GM12878 (cell line): Measurements from ENCODE around the gene SPATA6. TPM values are rescaled to one million over a fixed set of nuclear protein-coding genes. Genes with fewer than 3 reads are reported as not detected.

Experiments used
- ATAC-seq: fragments of 200-7000 bp; cut with Tn5 transposase; 3 replicates; pipeline ENCODE4 v1.9.1; 2020; ENCODE audit warnings: mild to moderate bottlenecking, moderate library complexity
- BruUV-seq: library from RNA; stranded (reverse); fragments of 400-500 nt; replicated peaks from 2 replicates; lab custom pipeline; 2021; lab: Mats Ljungman, UMichigan
- CTCF ChIA-PET: fragments of 300-600 bp; sonication (Branson Sonifier 250); formaldehyde crosslinking; extraction: SDS; loops from one replicate; lab custom pipeline; 2021; ENCODE audit warnings: inconsistent platforms; lab: Yijun Ruan, JAX
- POLR2A ChIA-PET: fragments of 350-600 bp; formaldehyde crosslinking; extraction: SDS; loops from one replicate; lab custom pipeline; 2021; ENCODE audit warnings: inconsistent platforms; lab: Charles Lee
- RAD21 ChIA-PET: fragments of 300-600 bp; sonication (Branson Sonifier 250); formaldehyde crosslinking; loops from one replicate; lab custom pipeline; 2023; ENCODE audit warnings: antibody characterized with exemption; ENCODE audit not compliant: unreplicated experiment; lab: Charles Lee
- SMC1A ChIA-PET: fragments of 300-600 bp; sonication (Branson Sonifier 250); formaldehyde crosslinking; loops from one replicate; lab custom pipeline; 2023; ENCODE audit not compliant: unreplicated experiment, uncharacterized antibody; lab: Charles Lee
- DNase-seq: peaks from one replicate; pipeline ENCODE4 v3.0.0-alpha.2; 2011; ENCODE audit warnings: low read depth, low spot score
- FAIRE-seq: peaks from 3 replicates; lab custom pipeline; 2011; peaks lifted over from hg19 to GRCh38; lab: Jason Lieb, UNC
- H2AFZ ChIP-seq: 2 replicates; pipeline ENCODE4 v1.6.0; 2011; ENCODE audit warnings: low read depth, low read length, control low read depth; ENCODE audit not compliant: control insufficient read depth
- H3K27ac ChIP-seq: 2 replicates; pipeline ENCODE4 v1.5.1; 2011; ENCODE audit warnings: control low read depth; ENCODE audit not compliant: control insufficient read depth, insufficient read depth
- H3K27me3 ChIP-seq, 2 experiments: replicated peaks in 1 of 2; 2 replicates each; pipeline versions ENCODE4 v1.6.0 to v1.6.1; 2011; ENCODE audit warnings: low read length in 1 of 2; ENCODE audit not compliant: control insufficient read depth in 2 of 2, insufficient read depth in 2 of 2
- H3K36me3 ChIP-seq, 2 experiments: 2 replicates each; pipeline ENCODE4 v1.5.1; 2011; ENCODE audit warnings: low read length in 1 of 2; ENCODE audit not compliant: control insufficient read depth in 2 of 2, insufficient read depth in 2 of 2
- H3K4me1 ChIP-seq: 2 replicates; pipeline ENCODE4 v1.6.1; 2011; ENCODE audit warnings: mild to moderate bottlenecking, low read length, moderate library complexity, mixed read lengths; ENCODE audit not compliant: control insufficient read depth, insufficient read depth
- H3K4me2 ChIP-seq: 2 replicates; pipeline ENCODE4 v1.6.0; 2011; ENCODE audit warnings: control low read depth; ENCODE audit not compliant: control insufficient read depth, insufficient read depth
- H3K4me3 ChIP-seq: fragments of 200-600 bp; sonication (generic); 2 replicates; pipeline ENCODE4 v1.5.1; 2016
- H3K79me2 ChIP-seq: 2 replicates; pipeline ENCODE4 v1.6.0; 2011; ENCODE audit warnings: low read length; ENCODE audit not compliant: control insufficient read depth, insufficient read depth
- H3K9ac ChIP-seq: 2 replicates; pipeline ENCODE4 v1.8.0; 2011; ENCODE audit warnings: low read length, control low read depth, mixed read lengths; ENCODE audit not compliant: control insufficient read depth, insufficient read depth
- H3K9me3 ChIP-seq: replicated peaks from 3 replicates; pipeline ENCODE4 v1.5.1; 2011; ENCODE audit warnings: mild to moderate bottlenecking, low read length; ENCODE audit not compliant: control insufficient read depth, insufficient read depth
- H4K20me1 ChIP-seq: 2 replicates; pipeline ENCODE4 v1.6.0; 2011; ENCODE audit not compliant: control insufficient read depth, insufficient read depth
- GATAD2B ChIP-seq: fragments of 450-650 bp; conservative IDR thresholded peaks from 2 replicates; pipeline ENCODE4 v1.6.1; 2017; ENCODE audit warnings: low read depth, mild to moderate bottlenecking, moderate library complexity
- KDM1A ChIP-seq: fragments of 200-600 bp; sonication (generic); IDR thresholded peaks from 2 replicates; pipeline ENCODE4 v1.6.1; 2016; ENCODE audit warnings: borderline replicate concordance
- MTA3 ChIP-seq: IDR thresholded peaks from 2 replicates; pipeline ENCODE4 v1.6.1; 2012; ENCODE audit warnings: low read length, inconsistent platforms, borderline replicate concordance
- NFYB ChIP-seq: IDR thresholded peaks from 2 replicates; pipeline ENCODE4 v1.6.1; 2011; ENCODE audit warnings: low read depth, mild to moderate bottlenecking, low read length, improper control_type of control experiment, moderate library complexity; ENCODE audit not compliant: insufficient read depth
- PML ChIP-seq: IDR thresholded peaks from 2 replicates; pipeline ENCODE4 v1.6.1; 2012; ENCODE audit warnings: low read length, inconsistent platforms
- TCF7 ChIP-seq: IDR thresholded peaks from 2 replicates; pipeline ENCODE4 v1.6.1; 2014; ENCODE audit warnings: antibody characterized with exemption, borderline replicate concordance
- ZBED1 ChIP-seq: IDR thresholded peaks from 2 replicates; pipeline ENCODE4 v1.6.1; 2016; ENCODE audit warnings: borderline replicate concordance
- WGBS: methylation state at CpG from one replicate; pipeline ENCODE4 v1.1.6; 2016; ENCODE audit warnings: low lambda C conversion rate; ENCODE audit not compliant: insufficient replicate concordance, insufficient coverage; ENCODE audit errors: missing lambda C conversion rate; 5-methylcytosine and 5-hydroxymethylcytosine counted together
- in situ Hi-C: fragments of 300-500 bp; cut with MboI; formaldehyde crosslinking; loops from 9 replicates; pipeline ENCODE4 v1.14.3; 2018; ENCODE audit warnings: mixed read lengths
- intact Hi-C: fragments of 100-400 bp; cut with micrococcal nuclease; formaldehyde crosslinking; loops from one replicate; pipeline ENCODE4 v1.14.2; 2022; ENCODE audit not compliant: unreplicated experiment
- polyA plus RNA-seq, 11 experiments: library from polyadenylated mRNA; depleted of rRNA in 4 of 11; unstranded in 6 of 11; stranded (reverse) in 5 of 11; fragments of >200 nt; fragmentation: Nextera tagmentation in 4 of 11; fragmentation: Illumina TruSeq in 1 of 11; extraction: Ambion mirVana in 4 of 11; extraction: Trizol in 1 of 11; gene quantifications; 1 replicate in 1 of 11; 2 replicates in 10 of 11; pipeline versions ENCODE4 v1.2.1 to v1.2.3, GENCODE V29; 2011 to 2016; ENCODE audit warnings: inconsistent platforms in 2 of 11, missing spikeins in 2 of 11, low read depth in 1 of 11
- total RNA-seq, 4 experiments: library from RNA; depleted of rRNA in 3 of 4; stranded (reverse); fragments of >200 nt in 3 of 4; fragmentation: Illumina TruSeq in 1 of 4; extraction: Trizol in 1 of 4; gene quantifications; 2 replicates each; pipeline versions ENCODE4 v1.2.1 to v1.2.3, GENCODE V29; 2013 to 2021
- TF ChIP-seq, protein P1 (sequence below): fragments of 450-650 bp; IDR thresholded peaks from 2 replicates; pipeline ENCODE4 v1.6.1; 2017; ENCODE audit warnings: mild to moderate bottlenecking, moderate library complexity
- TF ChIP-seq, protein P2 (sequence below): fragments of 450-650 bp; IDR thresholded peaks from 2 replicates; pipeline ENCODE4 v1.6.1; 2017; ENCODE audit warnings: borderline replicate concordance
- TF ChIP-seq, protein P3 (sequence below): fragments of 450-650 bp; IDR thresholded peaks from 2 replicates; pipeline ENCODE4 v1.6.1; 2017; ENCODE audit warnings: mild to moderate bottlenecking, low read depth, inconsistent platforms; ENCODE audit not compliant: poor library complexity, severe bottlenecking

Gene SPATA6
- total and polyA plus RNA-seq, 10 of the 15 experiments (the other 5 are each of a cell fraction or from before 2014, with no cell fraction given): 0.29 TPM; not detected in 9

DNA sequence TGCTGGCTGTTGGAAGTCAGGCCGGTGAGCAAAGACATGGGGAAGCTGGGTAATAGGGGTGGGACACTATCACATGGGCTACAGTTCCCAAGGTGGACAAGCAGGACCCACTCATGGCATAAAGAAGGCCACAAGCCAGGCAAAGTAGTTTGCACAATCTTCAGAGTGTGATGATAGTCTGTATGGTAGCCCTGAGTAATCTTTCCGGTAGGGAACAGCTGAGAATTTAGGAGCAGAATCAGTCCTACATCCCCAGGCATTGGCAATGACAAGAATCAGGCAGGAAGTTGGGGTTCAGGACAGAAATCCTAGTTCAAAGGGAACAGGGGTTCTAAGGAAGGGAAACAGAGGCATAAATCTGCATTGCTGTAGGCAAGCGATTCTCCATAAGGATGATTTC lies 23.9 kb upstream of the SPATA6 start:
- intact Hi-C loops: loop anchor here (5.0 kb wide), 1 partner anchor 389 kb away; no protein-coding TSS in a partner anchor
- H4K20me1 ChIP-seq: no peaks in the 10 kb centered on the region
- no peak for ATAC-seq
- ChIA-PET SMC1A (no interaction called here), POLR2A (no interaction called here), CTCF (interaction anchor here (2.4 kb wide), 1 partner anchor 12 kb away, joined by 24 read pairs; no protein-coding TSS in a partner anchor), RAD21 (no interaction called here)
- FAIRE-seq: no peak
- BruUV-seq: no TSS peak
- H3K79me2 ChIP-seq: no peaks in the 10 kb centered on the region
- no peak overlapping the region for H2AFZ ChIP-seq
- H3K4me1 ChIP-seq: no peaks in the 10 kb centered on the region
- no peak for DNase-seq
- no peak overlapping the region for H3K4me3 ChIP-seq
- H3K27me3 ChIP-seq: no peaks in the 10 kb centered on the region
- TF ChIP-seq GATAD2B (no peak), MTA3 (no peak), TCF7 (no peak), ZBED1 (no peak), KDM1A (no peak), NFYB (no peak), PML (no peak)
- TF ChIP-seq, protein P1, sequence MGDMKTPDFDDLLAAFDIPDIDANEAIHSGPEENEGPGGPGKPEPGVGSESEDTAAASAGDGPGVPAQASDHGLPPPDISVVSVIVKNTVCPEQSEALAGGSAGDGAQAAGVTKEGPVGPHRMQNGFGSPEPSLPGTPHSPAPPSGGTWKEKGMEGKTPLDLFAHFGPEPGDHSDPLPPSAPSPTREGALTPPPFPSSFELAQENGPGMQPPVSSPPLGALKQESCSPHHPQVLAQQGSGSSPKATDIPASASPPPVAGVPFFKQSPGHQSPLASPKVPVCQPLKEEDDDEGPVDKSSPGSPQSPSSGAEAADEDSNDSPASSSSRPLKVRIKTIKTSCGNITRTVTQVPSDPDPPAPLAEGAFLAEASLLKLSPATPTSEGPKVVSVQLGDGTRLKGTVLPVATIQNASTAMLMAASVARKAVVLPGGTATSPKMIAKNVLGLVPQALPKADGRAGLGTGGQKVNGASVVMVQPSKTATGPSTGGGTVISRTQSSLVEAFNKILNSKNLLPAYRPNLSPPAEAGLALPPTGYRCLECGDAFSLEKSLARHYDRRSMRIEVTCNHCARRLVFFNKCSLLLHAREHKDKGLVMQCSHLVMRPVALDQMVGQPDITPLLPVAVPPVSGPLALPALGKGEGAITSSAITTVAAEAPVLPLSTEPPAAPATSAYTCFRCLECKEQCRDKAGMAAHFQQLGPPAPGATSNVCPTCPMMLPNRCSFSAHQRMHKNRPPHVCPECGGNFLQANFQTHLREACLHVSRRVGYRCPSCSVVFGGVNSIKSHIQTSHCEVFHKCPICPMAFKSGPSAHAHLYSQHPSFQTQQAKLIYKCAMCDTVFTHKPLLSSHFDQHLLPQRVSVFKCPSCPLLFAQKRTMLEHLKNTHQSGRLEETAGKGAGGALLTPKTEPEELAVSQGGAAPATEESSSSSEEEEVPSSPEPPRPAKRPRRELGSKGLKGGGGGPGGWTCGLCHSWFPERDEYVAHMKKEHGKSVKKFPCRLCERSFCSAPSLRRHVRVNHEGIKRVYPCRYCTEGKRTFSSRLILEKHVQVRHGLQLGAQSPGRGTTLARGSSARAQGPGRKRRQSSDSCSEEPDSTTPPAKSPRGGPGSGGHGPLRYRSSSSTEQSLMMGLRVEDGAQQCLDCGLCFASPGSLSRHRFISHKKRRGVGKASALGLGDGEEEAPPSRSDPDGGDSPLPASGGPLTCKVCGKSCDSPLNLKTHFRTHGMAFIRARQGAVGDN: no peak
- TF ChIP-seq, protein P2, sequence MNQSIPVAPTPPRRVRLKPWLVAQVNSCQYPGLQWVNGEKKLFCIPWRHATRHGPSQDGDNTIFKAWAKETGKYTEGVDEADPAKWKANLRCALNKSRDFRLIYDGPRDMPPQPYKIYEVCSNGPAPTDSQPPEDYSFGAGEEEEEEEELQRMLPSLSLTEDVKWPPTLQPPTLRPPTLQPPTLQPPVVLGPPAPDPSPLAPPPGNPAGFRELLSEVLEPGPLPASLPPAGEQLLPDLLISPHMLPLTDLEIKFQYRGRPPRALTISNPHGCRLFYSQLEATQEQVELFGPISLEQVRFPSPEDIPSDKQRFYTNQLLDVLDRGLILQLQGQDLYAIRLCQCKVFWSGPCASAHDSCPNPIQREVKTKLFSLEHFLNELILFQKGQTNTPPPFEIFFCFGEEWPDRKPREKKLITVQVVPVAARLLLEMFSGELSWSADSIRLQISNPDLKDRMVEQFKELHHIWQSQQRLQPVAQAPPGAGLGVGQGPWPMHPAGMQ: no peak
- TF ChIP-seq, protein P3, sequence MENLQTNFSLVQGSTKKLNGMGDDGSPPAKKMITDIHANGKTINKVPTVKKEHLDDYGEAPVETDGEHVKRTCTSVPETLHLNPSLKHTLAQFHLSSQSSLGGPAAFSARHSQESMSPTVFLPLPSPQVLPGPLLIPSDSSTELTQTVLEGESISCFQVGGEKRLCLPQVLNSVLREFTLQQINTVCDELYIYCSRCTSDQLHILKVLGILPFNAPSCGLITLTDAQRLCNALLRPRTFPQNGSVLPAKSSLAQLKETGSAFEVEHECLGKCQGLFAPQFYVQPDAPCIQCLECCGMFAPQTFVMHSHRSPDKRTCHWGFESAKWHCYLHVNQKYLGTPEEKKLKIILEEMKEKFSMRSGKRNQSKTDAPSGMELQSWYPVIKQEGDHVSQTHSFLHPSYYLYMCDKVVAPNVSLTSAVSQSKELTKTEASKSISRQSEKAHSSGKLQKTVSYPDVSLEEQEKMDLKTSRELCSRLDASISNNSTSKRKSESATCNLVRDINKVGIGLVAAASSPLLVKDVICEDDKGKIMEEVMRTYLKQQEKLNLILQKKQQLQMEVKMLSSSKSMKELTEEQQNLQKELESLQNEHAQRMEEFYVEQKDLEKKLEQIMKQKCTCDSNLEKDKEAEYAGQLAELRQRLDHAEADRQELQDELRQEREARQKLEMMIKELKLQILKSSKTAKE: no peak
- H3K4me2 ChIP-seq: no peak overlapping the region
- H3K27ac ChIP-seq: no peak overlapping the region
- H3K36me3 ChIP-seq: no peaks in the 10 kb centered on the region
- H3K9ac ChIP-seq: no peak overlapping the region
- in situ Hi-C loops: no loop called here
- H3K9me3 ChIP-seq: no peaks in the 10 kb centered on the region
- whole genome bisulfite sequencing: 44% methylated on average over 3 of the region's 3 CpGs
